ENCODE data around the gene HOXC6.

The HOXC6 gene

GRCh38 chr12:53992377-53992889, 35.8 kb upstream of the HOXC6 start:
- in situ Hi-C loops (cut with MboI; ENCODE audit: low pct_unique_long_range_greater_than_20kb, low sequenced_read_pairs, unreplicated experiment) = no loop called here
- no peak for DNase-seq (ENCODE audit: low spot score)
- no peak for TF ChIP-seq CTCF (IDR thresholded peaks at IDR 0.05; ENCODE audit: extremely low read depth, insufficient read depth, missing control alignments)

GRCh38 chr12:53993162-53994008, 34.9 kb upstream of the HOXC6 start:
- TF ChIP-seq CTCF (IDR thresholded peaks at IDR 0.05; ENCODE audit: extremely low read depth, insufficient read depth, missing control alignments) = no peak
- in situ Hi-C loops (cut with MboI; ENCODE audit: low pct_unique_long_range_greater_than_20kb, low sequenced_read_pairs, unreplicated experiment) = no loop called here
- DNase-seq (ENCODE audit: low spot score) = no peak

GRCh38 chr12:53994009-53994263, 34.3 kb upstream of the HOXC6 start:
- no peak for DNase-seq (ENCODE audit: low spot score)
- in situ Hi-C loops (cut with MboI; ENCODE audit: low pct_unique_long_range_greater_than_20kb, low sequenced_read_pairs, unreplicated experiment) = no loop called here
- no peak for TF ChIP-seq CTCF (IDR thresholded peaks at IDR 0.05; ENCODE audit: extremely low read depth, insufficient read depth, missing control alignments)

GRCh38 chr12:53994264-53995001, 33.8 kb upstream of the HOXC6 start:
- DNase-seq (ENCODE audit: low spot score) = no peak
- no peak for TF ChIP-seq CTCF (IDR thresholded peaks at IDR 0.05; ENCODE audit: extremely low read depth, insufficient read depth, missing control alignments)
- in situ Hi-C loops (cut with MboI; ENCODE audit: low pct_unique_long_range_greater_than_20kb, low sequenced_read_pairs, unreplicated experiment) = no loop called here

GRCh38 chr12:53995002-53995377, 33.2 kb upstream of the HOXC6 start:
- TF ChIP-seq CTCF (IDR thresholded peaks at IDR 0.05; ENCODE audit: extremely low read depth, insufficient read depth, missing control alignments) = no peak
- in situ Hi-C loops (cut with MboI; ENCODE audit: low pct_unique_long_range_greater_than_20kb, low sequenced_read_pairs, unreplicated experiment) = no loop called here
- no peak for DNase-seq (ENCODE audit: low spot score)

GRCh38 chr12:53995378-53996239, 32.6 kb upstream of the HOXC6 start:
- no peak for DNase-seq (ENCODE audit: low spot score)
- no peak for TF ChIP-seq CTCF (IDR thresholded peaks at IDR 0.05; ENCODE audit: extremely low read depth, insufficient read depth, missing control alignments)

More at GRCh38 chr12:53995378-53996239, 32.6 kb upstream of the HOXC6 start:
- in situ Hi-C loops (cut with MboI; ENCODE audit: low pct_unique_long_range_greater_than_20kb, low sequenced_read_pairs, unreplicated experiment) = no loop called here

Measured in GM13977 (cell line).